Thyroid gland (tissue), 4 donors: Measurements from ENCODE around the gene PARP4.

Source experiments
- POLR2A ChIP-seq, 2 donors: fragments of 450-650 bp; IDR thresholded peaks; one replicate each; pipeline ENCODE4 v1.6.1; 2017; ENCODE audit warnings: antibody characterized with exemption in 2 of 2, mild to moderate bottlenecking in 2 of 2, moderate library complexity in 1 of 2
- TF ChIP-seq, protein P1 (sequence below), 6 experiments: fragments of 200-600 bp in 3 of 6; fragments of 450-650 bp in 3 of 6; sonication (generic) in 3 of 6; IDR thresholded peaks; one replicate each; pipeline ENCODE4 v1.5.1; 2016 to 2019; ENCODE audit warnings: antibody characterized with exemption in 6 of 6, mild to moderate bottlenecking in 2 of 6, inconsistent platforms in 1 of 6, moderate library complexity in 1 of 6

DNA sequence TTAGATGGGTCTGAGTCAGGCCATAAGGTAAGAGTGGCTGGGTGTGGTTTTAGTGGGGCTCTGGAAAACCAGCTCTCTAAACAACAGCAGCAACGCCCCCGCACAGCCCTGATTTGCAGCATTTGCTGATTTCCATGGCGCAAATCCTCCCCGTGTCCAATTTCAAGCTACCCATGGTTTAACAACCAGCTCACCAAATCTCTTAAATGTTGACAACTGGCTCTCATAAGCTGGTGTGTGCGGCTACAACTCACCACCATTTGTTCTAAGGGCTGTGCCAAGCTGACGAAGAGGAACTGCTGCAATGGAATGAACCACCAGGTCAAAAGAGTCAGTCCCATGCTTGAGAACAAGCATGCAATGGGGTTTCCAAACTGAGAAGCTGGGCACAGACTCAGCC, 22.9 kb downstream of the PARP4 start:
- TF ChIP-seq, protein P1, sequence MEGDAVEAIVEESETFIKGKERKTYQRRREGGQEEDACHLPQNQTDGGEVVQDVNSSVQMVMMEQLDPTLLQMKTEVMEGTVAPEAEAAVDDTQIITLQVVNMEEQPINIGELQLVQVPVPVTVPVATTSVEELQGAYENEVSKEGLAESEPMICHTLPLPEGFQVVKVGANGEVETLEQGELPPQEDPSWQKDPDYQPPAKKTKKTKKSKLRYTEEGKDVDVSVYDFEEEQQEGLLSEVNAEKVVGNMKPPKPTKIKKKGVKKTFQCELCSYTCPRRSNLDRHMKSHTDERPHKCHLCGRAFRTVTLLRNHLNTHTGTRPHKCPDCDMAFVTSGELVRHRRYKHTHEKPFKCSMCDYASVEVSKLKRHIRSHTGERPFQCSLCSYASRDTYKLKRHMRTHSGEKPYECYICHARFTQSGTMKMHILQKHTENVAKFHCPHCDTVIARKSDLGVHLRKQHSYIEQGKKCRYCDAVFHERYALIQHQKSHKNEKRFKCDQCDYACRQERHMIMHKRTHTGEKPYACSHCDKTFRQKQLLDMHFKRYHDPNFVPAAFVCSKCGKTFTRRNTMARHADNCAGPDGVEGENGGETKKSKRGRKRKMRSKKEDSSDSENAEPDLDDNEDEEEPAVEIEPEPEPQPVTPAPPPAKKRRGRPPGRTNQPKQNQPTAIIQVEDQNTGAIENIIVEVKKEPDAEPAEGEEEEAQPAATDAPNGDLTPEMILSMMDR (IDR thresholded peaks at IDR 0.05), result no peak
- TF ChIP-seq POLR2A (IDR thresholded peaks at IDR 0.05), result no peak
